GM18517 (cell line): ENCODE data around the gene DUS2.

Experiments
- ATAC-seq: cut with Tn5 transposase; IDR thresholded peaks from one replicate; pipeline ENCODE4 v1.9.1; 2021; ENCODE audit warnings: mild to moderate bottlenecking, moderate library complexity; ENCODE audit not compliant: unreplicated experiment

The DUS2 gene

DNA sequence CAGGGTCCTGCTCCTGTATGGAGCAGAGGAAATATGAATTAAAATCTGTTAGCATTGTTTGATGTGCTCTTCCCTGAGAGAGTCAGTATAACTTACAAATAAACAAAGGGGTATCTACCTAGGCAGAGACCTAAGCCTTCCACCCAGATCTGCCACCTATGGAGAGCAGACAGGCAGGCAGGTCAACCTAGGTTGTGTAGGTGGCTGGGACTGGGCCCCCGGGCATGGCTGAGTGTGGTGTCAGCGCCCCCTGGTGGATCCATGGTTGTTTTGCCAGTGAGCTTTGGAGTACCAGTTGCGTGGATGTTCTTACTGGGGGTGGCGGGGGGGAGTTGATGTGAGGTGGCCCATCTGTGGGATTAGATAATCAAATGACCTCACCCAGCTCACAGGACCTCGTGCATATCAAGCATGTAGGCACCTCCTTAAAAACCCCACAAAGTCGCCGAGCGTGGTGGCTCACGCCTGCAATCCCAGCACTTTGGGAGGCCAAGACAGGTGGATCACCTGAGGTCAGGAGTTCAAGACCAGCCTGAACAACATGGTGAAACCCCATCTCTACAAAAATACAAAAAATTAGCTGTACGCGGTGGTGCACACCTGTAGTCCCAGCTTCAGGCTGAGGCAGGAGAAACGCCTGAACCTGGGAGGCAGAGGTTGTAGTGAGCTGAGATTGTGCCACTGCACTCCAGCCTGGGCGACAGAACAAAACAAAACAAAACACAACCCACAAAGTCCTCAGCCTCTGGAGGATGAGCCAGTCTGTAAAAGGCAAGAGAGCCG, 17.6 kb downstream of the DUS2 start:
- peak; percentile 55 for ATAC-seq

DNA sequence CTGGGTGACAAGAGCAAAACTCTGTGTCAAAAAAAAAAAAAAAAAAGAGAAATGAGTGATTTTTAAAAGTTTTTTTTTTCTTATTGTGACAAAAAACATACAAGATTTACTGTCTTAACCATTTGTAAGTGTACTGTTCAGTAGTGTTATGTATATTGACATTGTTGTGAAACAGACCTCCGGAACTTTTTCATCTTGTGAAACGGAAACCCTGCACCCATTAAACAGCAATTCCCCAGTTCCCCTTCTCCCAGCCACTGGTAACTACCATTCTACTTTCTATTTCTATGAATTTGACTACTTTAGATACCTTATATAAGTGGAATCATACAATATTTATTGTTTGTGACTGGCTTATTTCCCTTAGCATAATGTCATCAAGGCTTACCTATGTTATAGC, 18.7 kb downstream of the DUS2 start:
- no peak for ATAC-seq

GRCh38 chr16:68046106-68046505, 23.0 kb downstream of the DUS2 start:
- ATAC-seq = no peak

- no peak for ATAC-seq
Measured at GRCh38 chr16:68047987-68048386, 24.9 kb downstream of the DUS2 start.

GRCh38 chr16:68049449-68049848, 26.4 kb downstream of the DUS2 start:
- ATAC-seq = no peak

DNA sequence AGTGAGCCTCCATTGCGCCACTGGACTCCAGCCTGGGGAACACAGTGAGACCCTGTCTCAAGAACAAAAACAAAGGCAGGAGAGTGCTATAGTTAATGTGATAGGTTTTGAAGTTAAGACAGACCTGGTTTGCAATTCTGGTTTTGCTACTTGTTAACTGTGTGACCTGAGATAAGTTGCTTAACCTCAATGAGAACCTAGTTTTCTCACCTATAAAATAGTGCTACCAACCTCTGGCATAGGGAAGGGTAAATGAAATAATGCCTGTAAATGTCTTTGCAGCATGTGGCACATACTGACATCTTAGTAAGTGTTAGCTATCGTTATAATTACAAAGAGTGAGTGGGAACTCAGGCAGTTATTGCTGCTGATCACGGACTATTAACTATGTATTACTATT, 32.3 kb downstream of the DUS2 start:
- ATAC-seq = no peak

DNA sequence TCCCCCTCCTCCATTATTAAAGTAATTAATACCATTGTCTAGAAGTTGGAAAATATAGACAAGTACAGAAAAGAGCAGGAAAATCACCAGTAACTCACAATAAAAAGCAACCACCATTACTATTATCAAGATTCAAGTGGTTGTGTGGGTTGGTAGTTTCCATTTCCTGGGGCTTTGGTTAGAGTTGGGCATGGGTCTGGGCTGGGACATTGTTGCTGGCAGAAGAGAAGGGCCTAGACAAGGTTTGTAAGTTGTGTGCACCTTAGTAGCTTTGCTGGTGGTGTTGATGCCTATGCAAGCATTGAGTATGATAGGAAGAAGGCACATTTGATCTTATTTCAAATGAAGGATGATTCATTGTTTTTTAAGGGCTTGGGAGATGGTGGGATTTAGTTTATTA, 36.7 kb downstream of the DUS2 start:
- ATAC-seq = no peak

DNA sequence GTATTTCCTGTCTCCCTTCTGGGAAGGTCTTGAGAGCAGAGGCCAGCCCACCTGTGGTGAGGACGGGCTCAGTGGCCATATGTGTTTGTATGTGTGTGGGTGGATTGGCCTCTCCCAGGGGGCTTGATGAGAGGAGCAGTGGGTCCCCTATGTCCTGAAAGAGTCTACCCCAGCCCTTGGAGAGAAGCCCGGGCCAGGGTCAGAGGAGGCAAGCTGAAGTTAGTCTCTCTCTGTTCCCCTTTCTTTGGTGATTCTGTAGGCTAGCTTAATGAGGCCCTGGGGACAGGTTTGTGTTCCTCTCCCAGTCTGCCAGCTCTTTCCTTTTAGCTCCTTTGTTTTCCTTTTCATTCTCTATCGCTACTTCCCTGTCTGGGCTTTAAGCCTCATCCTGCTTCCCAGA, 38.3 kb downstream of the DUS2 start:
- ATAC-seq = no peak

GRCh38 chr16:68062910-68063393, 39.9 kb downstream of the DUS2 start:
- ATAC-seq = no peak

DNA sequence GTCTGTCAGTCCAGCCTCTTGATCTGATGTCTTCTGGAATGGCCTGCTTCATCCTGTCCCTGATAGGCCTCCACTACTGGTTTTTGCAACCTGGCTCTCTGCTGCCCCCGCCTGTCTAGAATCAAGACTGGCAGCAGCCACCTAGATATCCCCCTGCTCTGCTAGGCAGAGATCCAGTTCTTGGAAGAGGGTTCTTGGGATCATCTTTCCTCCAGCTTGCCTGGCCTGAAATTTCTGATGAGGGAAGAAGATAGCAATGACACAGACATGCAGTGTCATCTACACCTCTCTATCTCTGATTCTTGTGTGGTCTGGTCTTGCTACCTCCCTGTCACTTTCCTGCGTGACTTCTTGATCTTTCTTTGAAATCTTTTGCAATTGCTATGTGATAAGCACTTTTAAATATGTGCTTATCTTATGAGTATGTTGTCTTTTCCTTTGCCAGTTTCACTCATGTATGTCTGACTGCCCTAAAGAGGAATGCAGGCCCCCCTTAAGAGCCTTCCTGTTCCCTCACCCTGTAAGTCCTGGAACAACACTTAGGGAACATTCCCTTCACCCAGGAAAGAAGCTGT, 41.8 kb downstream of the DUS2 start:
- ATAC-seq = no peak

- no peak for ATAC-seq
Measured at GRCh38 chr16:68065716-68066305, 42.7 kb downstream of the DUS2 start.

GRCh38 chr16:68066763-68067162, 43.7 kb downstream of the DUS2 start:
- no peak for ATAC-seq

GRCh38 chr16:68068926-68069325, 45.8 kb downstream of the DUS2 start:
- ATAC-seq = no peak

DNA sequence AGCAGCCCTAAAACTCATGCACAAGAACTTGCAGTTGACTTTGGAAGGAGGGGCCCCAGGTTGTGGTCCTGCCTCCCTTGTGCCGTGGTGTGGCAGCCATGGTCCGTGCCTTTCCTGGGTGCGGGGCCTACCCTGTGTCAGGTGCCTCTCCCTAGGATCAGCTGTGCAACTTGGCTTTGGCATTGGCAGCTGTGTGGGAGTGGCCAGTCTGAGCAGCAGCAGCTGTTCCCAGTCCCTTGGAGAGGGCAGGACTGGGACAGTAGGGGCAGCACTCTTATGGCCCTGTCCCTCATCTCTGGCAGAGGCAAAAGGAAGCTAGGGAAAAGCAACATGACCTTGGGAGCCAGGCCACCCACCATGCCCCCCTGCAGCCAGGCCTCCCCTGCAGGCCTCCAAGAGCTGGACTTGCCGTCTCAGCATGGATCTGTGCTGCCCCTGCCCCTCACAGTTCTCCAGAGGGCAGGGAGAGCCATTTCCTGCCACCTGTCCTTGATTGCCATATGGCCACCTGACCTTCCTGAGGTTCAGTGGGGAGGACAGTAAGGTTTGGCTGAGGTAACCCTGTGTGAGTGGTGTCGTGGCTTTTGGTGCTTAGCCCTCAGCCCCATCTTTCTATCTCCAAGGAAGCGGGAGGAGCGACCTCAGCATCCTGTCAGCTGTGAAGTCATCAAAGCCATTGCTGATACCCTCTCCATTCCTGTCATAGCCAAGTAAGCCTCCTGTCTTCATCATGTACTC, 46.6 kb downstream of the DUS2 start:
- no peak for ATAC-seq

DNA sequence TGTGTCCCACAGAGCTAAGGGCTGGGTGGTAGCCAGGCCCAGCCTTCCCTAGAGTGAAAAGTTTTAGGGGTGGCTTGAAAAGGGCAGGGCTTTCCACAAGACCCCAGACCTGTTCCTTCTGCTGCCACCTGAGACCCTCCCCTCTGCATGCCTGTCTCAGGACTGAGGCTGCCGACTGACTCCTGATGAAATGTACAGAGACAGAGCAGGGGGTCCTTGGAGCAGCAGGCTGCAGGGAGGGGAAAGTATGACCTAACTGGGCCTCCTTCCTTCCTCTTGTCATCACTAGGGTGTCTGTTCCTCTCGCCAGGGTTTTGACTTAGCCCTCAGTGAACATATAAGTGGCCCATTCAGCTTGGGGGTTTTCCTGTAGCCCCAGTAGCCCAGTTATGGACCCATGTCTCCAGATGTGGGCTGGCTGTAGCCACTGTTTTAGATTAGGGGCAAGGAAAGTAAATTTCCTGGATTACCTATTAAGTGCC, 47.2 kb downstream of the DUS2 start:
- no peak for ATAC-seq

- no peak for ATAC-seq
Measured at GRCh38 chr16:68070806-68071517, 47.9 kb downstream of the DUS2 start.

GRCh38 chr16:68071518-68071901, 48.4 kb downstream of the DUS2 start:
- ATAC-seq = no peak

GRCh38 chr16:68072038-68072695, 49.1 kb downstream of the DUS2 start:
- ATAC-seq = no peak

- peak; percentile 4 for ATAC-seq
Measured at GRCh38 chr16:68073902-68074760, 51.0 kb downstream of the DUS2 start.
